GM18858 (cell line): Measurements from ENCODE around the gene NDOR1.
A peak's percentile ranks its signal among the peaks of the same experiment; 100 is the strongest.

Experiments used
- ATAC-seq: cut with Tn5 transposase; IDR thresholded peaks from one replicate; pipeline ENCODE4 v1.9.1; 2021; ENCODE audit not compliant: unreplicated experiment

Gene NDOR1

GRCh38 chr9:137219757-137220316, 14.3 kb downstream of the NDOR1 start:
- ATAC-seq: no peak

- no peak for ATAC-seq
Observed at GRCh38 chr9:137220317-137221094, 15.0 kb downstream of the NDOR1 start.

- ATAC-seq: no peak
Observed at GRCh38 chr9:137221095-137221505, 15.6 kb downstream of the NDOR1 start.

GRCh38 chr9:137221506-137222111, 16.1 kb downstream of the NDOR1 start:
- no peak for ATAC-seq

GRCh38 chr9:137222190-137223077, 16.9 kb downstream of the NDOR1 start, which contains the start of gene RNF208:
Gene RNF208 (minus strand): TSS chr9:137222240. CDS start chr9:137221212, 1,028 bp downstream.
- no peak for ATAC-seq

- ATAC-seq: peak; percentile 42
Observed at GRCh38 chr9:137223078-137223970, 17.8 kb downstream of the NDOR1 start.

GRCh38 chr9:137224830-137225694, 19.6 kb downstream of the NDOR1 start, which contains the start of gene CYSRT1:
Gene CYSRT1 (plus strand): TSS chr9:137225174. CDS start chr9:137225622, 448 bp downstream.
- no peak for ATAC-seq

- ATAC-seq: no peak
Observed at GRCh38 chr9:137225699-137226331, 20.3 kb downstream of the NDOR1 start.

- ATAC-seq: no peak
Observed at GRCh38 chr9:137226338-137227053, 21.0 kb downstream of the NDOR1 start.

GRCh38 chr9:137227054-137227852, 21.8 kb downstream of the NDOR1 start, which contains the start of gene RNF224:
Gene RNF224 (plus strand): TSS chr9:137227502. CDS start chr9:137228336, 834 bp downstream.
- no peak for ATAC-seq

- ATAC-seq: no peak
Observed at GRCh38 chr9:137227853-137228505, 22.5 kb downstream of the NDOR1 start.

- no peak for ATAC-seq
Observed at GRCh38 chr9:137228506-137228967, 23.0 kb downstream of the NDOR1 start.

GRCh38 chr9:137228968-137229896, 23.7 kb downstream of the NDOR1 start:
- no peak for ATAC-seq

GRCh38 chr9:137229903-137230704, 24.6 kb downstream of the NDOR1 start:
- no peak for ATAC-seq
